Activated effector memory CD4-positive, alpha-beta T cell treated with Interleukin-2 at 50 U/mL for 16 hours (primary cell): ENCODE data around the gene FAM181A.

Experiments
- DNase-seq: peaks from one replicate; pipeline ENCODE4 v3.0.0-alpha.2; 2020

Gene FAM181A

GRCh38 chr14:93930296-93930988, 3.3 kb downstream of the FAM181A start:
- no peak for DNase-seq

- DNase-seq: no peak
These were observed 3.8 kb downstream of the FAM181A start for GRCh38 chr14:93930989-93931307.

GRCh38 chr14:93932642-93933041, 5.5 kb downstream of the FAM181A start:
- DNase-seq: no peak

- DNase-seq: no peak
These were observed 8.1 kb downstream of the FAM181A start for GRCh38 chr14:93935213-93935612.

- DNase-seq: no peak
These were observed 9.1 kb downstream of the FAM181A start for GRCh38 chr14:93936245-93936644.

GRCh38 chr14:93936926-93937325, 9.8 kb downstream of the FAM181A start:
- DNase-seq: no peak

- no peak for DNase-seq
These were observed 10.4 kb downstream of the FAM181A start for GRCh38 chr14:93937519-93937918.

- DNase-seq: no peak
These were observed 11.7 kb downstream of the FAM181A start for GRCh38 chr14:93938751-93939303.

- peak; percentile 86 for DNase-seq
These were observed 12.4 kb downstream of the FAM181A start for GRCh38 chr14:93939304-93940229.

- no peak for DNase-seq
These were observed 13.3 kb downstream of the FAM181A start for GRCh38 chr14:93940437-93940836.

GRCh38 chr14:93941293-93941910, 14.3 kb downstream of the FAM181A start:
- DNase-seq: no peak

- no peak for DNase-seq
These were observed 15.9 kb downstream of the FAM181A start for GRCh38 chr14:93943052-93943451.

- no peak for DNase-seq
These were observed 16.8 kb downstream of the FAM181A start for GRCh38 chr14:93943930-93944329.

- DNase-seq: no peak
These were observed 17.4 kb downstream of the FAM181A start for GRCh38 chr14:93944348-93945069.

GRCh38 chr14:93945070-93945399, 17.9 kb downstream of the FAM181A start:
- DNase-seq: no peak

- DNase-seq: no peak
These were observed 19.0 kb downstream of the FAM181A start for GRCh38 chr14:93946104-93946503.

- no peak for DNase-seq
These were observed 19.5 kb downstream of the FAM181A start for GRCh38 chr14:93946541-93947090.

- DNase-seq: no peak
These were observed 20.1 kb downstream of the FAM181A start for GRCh38 chr14:93947282-93947681.

- DNase-seq: no peak
These were observed 22.4 kb downstream of the FAM181A start for GRCh38 chr14:93949511-93950075.

- no peak for DNase-seq
These were observed 23.9 kb downstream of the FAM181A start for GRCh38 chr14:93950948-93951634.
